Mesodermal cell (in vitro differentiated cells): ENCODE data around the gene CCDC68.
A peak's percentile ranks its signal among the peaks of the same experiment; 100 is the strongest.

Experiments used
- H3K27ac ChIP-seq: 2 replicates; pipeline ENCODE4 v1.7.0; 2013; ENCODE audit warnings: mild to moderate bottlenecking, low read depth, low read length, moderate library complexity; ENCODE audit not compliant: severe bottlenecking
- H3K36me3 ChIP-seq: 2 replicates; pipeline ENCODE4 v1.7.1; 2013; ENCODE audit warnings: mild to moderate bottlenecking, low read length, moderate library complexity; ENCODE audit not compliant: control insufficient read depth, insufficient read depth
- H3K4me1 ChIP-seq: one replicate; pipeline ENCODE4 v1.7.1; 2013; ENCODE audit warnings: mild to moderate bottlenecking, low read length; ENCODE audit not compliant: insufficient read depth, control insufficient read depth, poor library complexity, severe bottlenecking
- H3K4me3 ChIP-seq: 2 replicates; pipeline ENCODE4 v1.7.0; 2013; ENCODE audit warnings: low read length, control low read depth, mild to moderate bottlenecking; ENCODE audit not compliant: insufficient read depth, poor library complexity, severe bottlenecking; ENCODE audit errors: extremely low read depth
- H3K9me3 ChIP-seq: 2 replicates; pipeline ENCODE4 v1.7.1; 2013; ENCODE audit warnings: mild to moderate bottlenecking, low read length, moderate library complexity; ENCODE audit not compliant: control insufficient read depth
- WGBS, 2 experiments: methylation state at CpG; one replicate each; pipeline ENCODE4 v1.1.5; 2013; ENCODE audit warnings: missing lambda C conversion rate in 2 of 2; ENCODE audit not compliant: insufficient coverage in 2 of 2; 5-methylcytosine and 5-hydroxymethylcytosine counted together

Gene CCDC68

DNA sequence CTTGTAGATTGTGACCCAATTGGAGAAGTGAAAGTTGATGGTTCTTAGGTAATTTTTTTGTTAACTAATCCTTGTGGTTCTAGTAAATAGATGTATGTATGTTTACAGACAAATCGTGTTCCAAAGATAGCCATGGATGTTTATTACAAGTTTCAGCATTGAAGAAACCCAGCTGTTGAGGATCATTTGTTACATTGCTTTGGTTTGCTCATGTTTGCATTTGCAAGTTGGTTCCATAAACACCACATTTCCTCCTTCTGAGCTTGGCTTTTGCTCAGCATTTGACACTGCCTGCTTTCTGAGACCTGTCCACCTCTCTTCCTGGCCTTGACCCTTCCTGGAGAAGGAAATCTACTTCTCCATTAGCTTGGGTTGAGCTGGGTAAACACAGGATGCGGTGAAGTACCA lies 1.8 kb upstream of the CCDC68 start:
- Histone ChIP-seq H3K27ac (peak overlapping the region; percentile 38), H3K4me3 (no peak overlapping the region)
- WGBS, 2 experiments, result no CpG with 5 or more reads among the region's 2 CpGs

DNA sequence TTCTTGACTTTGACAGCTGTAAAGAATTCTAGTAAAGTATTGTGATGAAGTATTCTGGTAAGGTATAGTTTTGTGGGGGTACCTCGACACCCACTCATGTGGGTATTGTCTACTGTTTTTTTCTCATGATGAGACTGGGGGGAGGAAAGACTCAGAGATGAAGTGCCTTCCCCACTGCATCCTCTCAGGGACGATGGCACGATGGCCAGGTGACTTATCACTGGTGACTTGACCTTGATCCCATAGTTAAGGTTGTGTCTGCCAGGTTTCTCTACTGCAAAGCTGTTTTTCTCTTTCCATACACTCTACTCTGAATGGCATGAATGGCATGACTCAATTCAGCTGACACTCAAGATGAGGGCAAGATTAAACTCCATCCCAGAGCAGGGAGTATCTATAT lies 936 bp upstream of the CCDC68 start:
- Histone ChIP-seq H3K36me3 (no peaks in the 10 kb centered on the region), H3K27ac (no peak overlapping the region), H3K9me3 (no peaks in the 10 kb centered on the region), H3K4me3 (no peak overlapping the region), H3K4me1 (peaks cover 7% of the 10 kb centered on the region)
- 100% methylated on average over 1 of the region's 3 CpGs; no CpG with 5 or more reads in 1 of the 2 experiments for WGBS, 2 experiments

More for the DNA sequence above, 1.8 kb upstream of the CCDC68 start:
- no peaks in the 10 kb centered on the region for H3K36me3 ChIP-seq
- H3K4me1 ChIP-seq, result peaks cover 7% of the 10 kb centered on the region
- H3K9me3 ChIP-seq, result no peaks in the 10 kb centered on the region

DNA sequence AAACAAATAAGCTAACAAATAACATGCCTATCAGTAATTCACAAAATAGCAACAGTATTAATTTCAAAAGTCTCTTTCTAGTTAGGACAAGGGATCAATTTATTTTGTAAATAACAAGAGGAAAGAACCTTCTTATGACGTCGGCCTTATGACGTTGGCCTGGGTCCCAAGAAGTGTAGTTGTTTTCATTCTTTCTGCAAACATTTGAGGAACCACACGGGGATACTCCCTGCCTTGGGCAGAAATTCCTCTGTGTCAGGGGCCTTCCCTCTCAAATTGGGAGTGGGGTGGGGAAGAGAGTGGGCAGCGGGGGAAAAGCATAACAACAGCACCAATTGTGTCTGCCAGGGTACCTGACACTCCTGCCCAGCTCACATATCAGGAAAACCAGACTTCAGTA lies 1.3 kb downstream of the CCDC68 start:
- Histone ChIP-seq H3K4me1 (peaks cover 3% of the 10 kb centered on the region), H3K36me3 (no peaks in the 10 kb centered on the region), H3K9me3 (no peaks in the 10 kb centered on the region), H3K27ac (no peak overlapping the region), H3K4me3 (peak overlapping the region; percentile 39)
- WGBS, 2 experiments, result 50 to 86% methylated on average over 2 to 4 of the region's 5 CpGs

DNA sequence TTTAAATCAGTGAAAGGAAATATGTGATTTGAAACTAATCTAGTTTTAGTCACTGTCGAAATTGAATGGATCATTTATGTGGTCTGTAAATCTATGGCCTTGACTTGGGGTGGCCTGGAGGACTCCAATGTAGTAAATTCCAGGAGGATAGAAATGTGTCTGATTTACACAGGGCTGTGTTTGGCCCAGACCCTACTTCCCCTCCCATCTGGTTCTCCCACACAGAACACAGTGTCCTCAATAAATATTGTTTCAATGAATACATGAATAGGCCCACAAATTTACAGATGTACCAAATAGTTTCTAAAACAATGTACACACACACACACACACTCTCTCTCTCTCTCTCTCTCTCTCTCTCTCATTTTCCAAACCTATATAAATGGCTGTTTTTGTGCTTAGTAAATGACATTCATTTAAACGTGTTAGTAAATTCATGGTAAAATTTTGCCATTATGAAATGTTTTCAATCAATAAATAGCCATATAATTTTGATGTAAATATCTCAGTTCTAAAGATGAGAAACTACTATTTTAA lies 1.9 kb downstream of the CCDC68 start:
- Histone ChIP-seq H3K4me1 (peaks cover 3% of the 10 kb centered on the region), H3K36me3 (no peaks in the 10 kb centered on the region), H3K4me3 (no peak overlapping the region), H3K9me3 (no peaks in the 10 kb centered on the region), H3K27ac (no peak overlapping the region)
- no CpG with 5 or more reads among the region's 2 CpGs for WGBS, 2 experiments

DNA sequence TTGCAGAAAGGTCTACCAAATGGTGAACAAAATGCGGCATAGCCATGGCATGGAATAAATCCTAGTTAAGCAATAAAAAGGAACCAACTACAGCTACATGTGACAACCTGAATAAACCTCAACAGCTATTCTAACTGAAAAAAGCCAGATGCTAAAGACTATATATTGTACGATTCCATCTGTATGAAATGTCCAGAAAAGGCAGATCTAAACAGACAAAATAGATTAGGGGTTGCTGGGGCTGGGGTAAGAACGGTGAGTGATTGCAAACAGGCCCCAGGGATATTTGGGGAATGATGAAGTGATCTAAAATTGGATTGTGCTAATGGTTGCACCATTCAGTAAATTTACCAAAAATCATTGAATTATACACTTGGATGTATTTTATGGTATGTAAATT lies 2.8 kb downstream of the CCDC68 start:
- Histone ChIP-seq H3K27ac (no peak overlapping the region), H3K36me3 (no peaks in the 10 kb centered on the region), H3K4me1 (peaks cover 3% of the 10 kb centered on the region), H3K4me3 (no peak overlapping the region), H3K9me3 (no peaks in the 10 kb centered on the region)
- WGBS, 2 experiments, result 83 to 100% methylated on average over 1 to 2 of the region's 3 CpGs

DNA sequence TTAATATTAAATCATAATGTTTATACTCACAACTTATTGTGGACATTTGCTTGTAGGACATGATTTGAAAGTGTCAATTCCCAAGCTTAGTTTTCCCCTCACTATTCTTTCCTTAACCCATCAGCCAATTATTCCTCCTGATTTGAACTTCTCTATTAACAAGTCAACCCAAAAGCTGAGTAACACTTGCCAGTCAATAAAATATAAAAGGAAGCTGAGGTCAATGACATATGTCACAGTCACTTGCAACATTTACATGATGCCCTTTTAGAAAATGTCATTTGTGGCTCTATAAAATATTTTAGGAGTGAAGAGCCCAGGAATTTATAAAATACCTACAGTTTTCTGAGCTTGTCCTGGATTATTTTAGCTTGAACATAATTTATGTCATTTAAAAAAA lies 7.2 kb downstream of the CCDC68 start:
- no peak overlapping the region for H3K4me3 ChIP-seq

DNA sequence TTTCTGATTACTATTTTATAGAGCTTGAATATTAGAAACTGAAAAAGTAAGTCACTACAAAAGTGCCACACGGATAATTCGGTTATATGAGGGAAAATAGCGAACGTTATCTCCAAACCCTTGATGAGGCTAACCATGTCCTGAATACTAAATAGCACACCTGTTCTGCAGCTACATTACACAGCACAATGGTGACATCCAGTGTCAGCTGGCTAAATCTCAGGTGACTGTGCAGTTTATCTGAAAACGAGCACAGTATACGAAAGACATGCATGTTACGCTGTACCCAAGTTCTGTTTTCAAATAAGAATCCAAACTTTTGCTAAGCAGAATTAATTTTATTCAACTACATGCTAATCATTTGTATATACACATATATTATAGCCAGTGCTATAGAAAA lies 9.0 kb downstream of the CCDC68 start:
- Histone ChIP-seq H3K36me3 (no peaks in the 10 kb centered on the region), H3K4me1 (peaks cover 4% of the 10 kb centered on the region), H3K4me3 (no peak overlapping the region), H3K9me3 (no peaks in the 10 kb centered on the region), H3K27ac (no peak overlapping the region)
- 91 to 100% methylated on average over 4 to 5 of the region's 7 CpGs for WGBS, 2 experiments

More for the DNA sequence above, 7.2 kb downstream of the CCDC68 start:
- Histone ChIP-seq H3K36me3 (no peaks in the 10 kb centered on the region), H3K9me3 (no peaks in the 10 kb centered on the region), H3K4me1 (no peaks in the 10 kb centered on the region), H3K27ac (no peak overlapping the region)

DNA sequence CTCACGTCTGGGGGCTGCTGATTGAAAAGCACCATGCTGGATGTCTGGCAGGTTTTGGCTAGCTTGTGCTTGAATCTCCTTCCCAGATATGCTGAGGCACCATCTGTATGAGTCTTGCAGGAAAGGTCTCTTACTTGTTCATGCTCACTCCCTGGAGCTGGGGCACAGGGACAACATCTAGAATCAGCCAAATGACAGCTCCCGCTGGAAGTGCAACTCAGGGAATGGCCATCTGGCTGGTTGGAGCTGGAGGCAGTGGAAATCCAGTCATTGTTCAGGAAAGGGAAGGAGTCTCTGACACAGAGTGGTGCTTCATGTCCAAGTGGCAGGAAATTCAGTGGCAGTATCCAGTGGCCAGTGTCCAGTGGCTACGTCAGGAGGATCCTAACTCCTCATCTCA lies 9.7 kb downstream of the CCDC68 start:
- H3K36me3 ChIP-seq, result no peaks in the 10 kb centered on the region
- H3K27ac ChIP-seq, result no peak overlapping the region
- WGBS, 2 experiments, result 93 to 98% methylated on average over 3 of the region's 3 CpGs
- peaks cover 4% of the 10 kb centered on the region for H3K4me1 ChIP-seq
- H3K9me3 ChIP-seq, result no peaks in the 10 kb centered on the region
- H3K4me3 ChIP-seq, result no peak overlapping the region

DNA sequence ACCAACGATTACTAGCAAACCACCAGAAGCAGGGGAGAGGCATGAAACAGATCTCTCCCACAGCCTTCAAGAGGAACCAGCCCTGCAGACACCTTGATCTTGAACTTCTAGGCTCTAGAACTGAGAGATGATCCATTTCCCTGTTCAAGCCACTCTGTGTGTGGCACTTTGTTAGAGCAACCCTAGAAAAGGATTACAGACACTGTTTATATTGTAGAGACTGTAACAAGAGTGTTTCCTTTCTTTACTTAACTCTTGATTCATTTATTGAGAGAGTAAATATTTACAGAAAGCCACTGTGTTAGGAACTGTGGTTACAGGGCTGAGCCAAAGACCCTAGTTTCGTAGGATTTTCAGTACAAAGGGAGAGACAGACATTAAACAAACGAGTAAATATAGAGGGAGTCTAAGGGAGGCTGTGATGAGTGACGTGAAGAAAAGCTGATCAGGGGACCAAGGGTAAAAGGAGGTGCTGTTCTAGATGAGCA lies 10.9 kb downstream of the CCDC68 start:
- Histone ChIP-seq H3K4me1 (peaks cover 4% of the 10 kb centered on the region), H3K27ac (no peak overlapping the region), H3K36me3 (no peaks in the 10 kb centered on the region), H3K9me3 (no peaks in the 10 kb centered on the region), H3K4me3 (no peak overlapping the region)
- 80 to 83% methylated on average over 4 of the region's 4 CpGs for WGBS, 2 experiments

DNA sequence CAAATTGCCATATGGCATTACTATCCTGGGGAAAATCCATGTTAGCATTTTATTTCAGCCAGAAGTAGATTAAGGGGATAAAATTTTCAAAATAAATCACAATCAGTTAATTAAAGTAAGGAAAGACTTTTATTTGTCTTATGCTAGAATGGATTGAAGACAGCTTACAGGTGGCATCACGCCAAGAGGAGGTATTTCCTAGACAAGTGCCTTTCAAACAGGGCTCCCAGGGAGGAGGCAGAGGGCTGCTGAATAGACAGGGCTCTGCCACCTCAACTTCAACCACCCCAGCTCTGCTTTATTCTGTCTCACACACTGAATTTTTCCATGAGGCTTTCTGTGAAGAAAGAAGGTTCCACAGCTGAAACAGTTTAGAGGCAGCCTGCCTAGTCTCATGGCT lies 12.2 kb downstream of the CCDC68 start:
- Histone ChIP-seq H3K4me1 (peaks cover 4% of the 10 kb centered on the region), H3K9me3 (no peaks in the 10 kb centered on the region), H3K27ac (no peak overlapping the region), H3K36me3 (no peaks in the 10 kb centered on the region), H3K4me3 (no peak overlapping the region)
- WGBS, 2 experiments, result no CpG with 5 or more reads among the region's 1 CpG

DNA sequence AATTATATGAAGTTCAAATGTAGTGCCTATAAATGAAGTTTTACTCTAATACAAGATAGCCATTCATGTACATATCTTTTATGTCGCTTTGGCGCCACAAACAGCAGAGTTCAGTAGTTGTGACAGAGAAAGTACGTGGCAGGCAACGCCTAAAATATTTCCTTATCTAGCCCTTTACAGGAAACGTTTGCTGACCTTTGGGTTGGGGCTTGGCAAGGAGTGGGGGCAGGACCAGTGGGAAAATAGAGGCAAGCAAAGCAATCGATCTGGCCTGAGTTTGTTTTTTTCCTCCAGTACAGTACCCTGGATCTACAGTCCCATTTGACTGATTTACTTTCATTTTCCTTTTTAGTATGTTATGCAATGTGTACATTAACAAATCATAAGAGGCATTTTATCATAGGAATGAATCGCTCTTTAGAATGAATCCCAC lies 13.1 kb downstream of the CCDC68 start:
- Histone ChIP-seq H3K36me3 (no peaks in the 10 kb centered on the region), H3K9me3 (no peaks in the 10 kb centered on the region), H3K27ac (no peak overlapping the region)

More for the DNA sequence above, 13.1 kb downstream of the CCDC68 start:
- Histone ChIP-seq H3K4me3 (no peak overlapping the region), H3K4me1 (peaks cover 4% of the 10 kb centered on the region)
- 83% methylated on average over 5 of the region's 7 CpGs; no CpG with 5 or more reads in 1 of the 2 experiments for WGBS, 2 experiments
